OCI-LY7 (cell line): ENCODE measurements around the gene DNM2. TPM values are rescaled to one million over a fixed set of nuclear protein-coding genes. Genes with fewer than 3 reads are reported as not detected.
"Not testable (repeated sequence)": the region's sequence is repeated elsewhere in the genome, so short reads cannot be mapped to it uniquely, and the experiment has no call there.

Experiments used
- BruUV-seq: library from RNA; stranded (reverse); fragments of 400-500 nt; replicated peaks from 2 replicates; lab custom pipeline; 2021; lab: Mats Ljungman, UMichigan
- CTCF ChIA-PET: fragments of 300-600 bp; sonication (Branson Sonifier 250); formaldehyde crosslinking; loops from one replicate; lab custom pipeline; 2022; ENCODE audit warnings: antibody characterized with exemption; ENCODE audit not compliant: unreplicated experiment; lab: Charles Lee
- POLR2A ChIA-PET: fragments of 300-600 bp; sonication (Branson Sonifier 250); formaldehyde crosslinking; loops from one replicate; lab custom pipeline; 2022; ENCODE audit warnings: antibody characterized with exemption; lab: Charles Lee
- DNase-seq: peaks from one replicate; pipeline ENCODE4 v3.0.0-alpha.2; 2015; ENCODE audit warnings: low spot score
- H2AFZ ChIP-seq: fragments of 200-600 bp; sonication (generic), shearing (Covaris generic); 2 replicates; pipeline ENCODE4 v1.6.1; 2014; ENCODE audit warnings: mild to moderate bottlenecking, antibody characterized with exemption, low read length, moderate library complexity
- H3K27ac ChIP-seq: fragments of 200-600 bp; sonication (generic); 2 replicates; pipeline ENCODE4 v1.5.1; 2014; ENCODE audit warnings: mixed run types, low read depth, mild to moderate bottlenecking, moderate library complexity, low read length, inconsistent platforms; ENCODE audit not compliant: poor library complexity, severe bottlenecking
- H3K36me3 ChIP-seq: fragments of 200-600 bp; sonication (generic); 2 replicates; pipeline ENCODE4 v1.6.1; 2014; ENCODE audit warnings: mild to moderate bottlenecking, antibody characterized with exemption, low read length, moderate library complexity, mixed read lengths; ENCODE audit not compliant: insufficient read depth
- H3K4me1 ChIP-seq: fragments of 200-600 bp; sonication (generic); 2 replicates; pipeline ENCODE4 v1.5.1; 2014; ENCODE audit warnings: mild to moderate bottlenecking, low read length; ENCODE audit not compliant: insufficient read depth, poor library complexity, severe bottlenecking
- H3K4me2 ChIP-seq: fragments of 200-600 bp; sonication (generic); 2 replicates; pipeline ENCODE4 v1.6.1; 2014; ENCODE audit warnings: mild to moderate bottlenecking, low read length
- H3K4me3 ChIP-seq: fragments of 200-600 bp; sonication (generic); 2 replicates; pipeline ENCODE4 v1.5.1; 2014; ENCODE audit warnings: mild to moderate bottlenecking, low read depth, low read length; ENCODE audit not compliant: poor library complexity, severe bottlenecking
- H3K79me2 ChIP-seq: fragments of 200-600 bp; sonication (generic); 2 replicates; pipeline ENCODE4 v1.6.1; 2016; ENCODE audit warnings: low read depth, mild to moderate bottlenecking, low read length, moderate library complexity, mixed read lengths; ENCODE audit not compliant: insufficient read depth
- H3K9me2 ChIP-seq: fragments of 200-600 bp; sonication (generic); 2 replicates; pipeline ENCODE4 v1.6.1; 2016; ENCODE audit warnings: mild to moderate bottlenecking, low read length, mixed read lengths; ENCODE audit not compliant: insufficient read depth
- H3K9me3 ChIP-seq: fragments of 200-600 bp; sonication (generic); 2 replicates; pipeline ENCODE4 v1.6.1; 2014; ENCODE audit warnings: mild to moderate bottlenecking, mixed run types, low read length, mixed read lengths
- H4K20me1 ChIP-seq: fragments of 200-600 bp; sonication (generic); 2 replicates; pipeline ENCODE4 v1.6.1; 2014; ENCODE audit warnings: mild to moderate bottlenecking, antibody characterized with exemption, low read length, moderate library complexity, mixed read lengths; ENCODE audit not compliant: insufficient read depth
- EZH2phosphoT487 ChIP-seq: fragments of 200-600 bp; sonication (generic); IDR thresholded peaks from 2 replicates; pipeline ENCODE4 v1.6.1; 2018; ENCODE audit warnings: low read depth, borderline replicate concordance, mild to moderate bottlenecking, mixed run types, antibody characterized with exemption, low read length, moderate library complexity, mixed read lengths
- intact Hi-C: fragments of 100-400 bp; cut with micrococcal nuclease; formaldehyde crosslinking; loops from one replicate; pipeline ENCODE4 v1.10.0; 2022; ENCODE audit not compliant: unreplicated experiment
- total RNA-seq, 2 experiments: library from RNA; depleted of rRNA in 1 of 2; stranded (reverse); fragments of >200 nt in 1 of 2; shearing (Covaris generic) in 1 of 2; gene quantifications; 2 replicates each; pipeline ENCODE4 v1.2.3, GENCODE V29; 2014 to 2022
- TF ChIP-seq, protein P1 (sequence below): fragments of 200-600 bp; sonication (generic); conservative IDR thresholded peaks from 2 replicates; pipeline ENCODE4 v1.5.1; 2014; ENCODE audit warnings: mild to moderate bottlenecking, antibody characterized with exemption, low read length, moderate library complexity, mixed read lengths

Gene DNM2
- total RNA-seq, 2 experiments from 2014 or later: 139 to 165 TPM

DNA sequence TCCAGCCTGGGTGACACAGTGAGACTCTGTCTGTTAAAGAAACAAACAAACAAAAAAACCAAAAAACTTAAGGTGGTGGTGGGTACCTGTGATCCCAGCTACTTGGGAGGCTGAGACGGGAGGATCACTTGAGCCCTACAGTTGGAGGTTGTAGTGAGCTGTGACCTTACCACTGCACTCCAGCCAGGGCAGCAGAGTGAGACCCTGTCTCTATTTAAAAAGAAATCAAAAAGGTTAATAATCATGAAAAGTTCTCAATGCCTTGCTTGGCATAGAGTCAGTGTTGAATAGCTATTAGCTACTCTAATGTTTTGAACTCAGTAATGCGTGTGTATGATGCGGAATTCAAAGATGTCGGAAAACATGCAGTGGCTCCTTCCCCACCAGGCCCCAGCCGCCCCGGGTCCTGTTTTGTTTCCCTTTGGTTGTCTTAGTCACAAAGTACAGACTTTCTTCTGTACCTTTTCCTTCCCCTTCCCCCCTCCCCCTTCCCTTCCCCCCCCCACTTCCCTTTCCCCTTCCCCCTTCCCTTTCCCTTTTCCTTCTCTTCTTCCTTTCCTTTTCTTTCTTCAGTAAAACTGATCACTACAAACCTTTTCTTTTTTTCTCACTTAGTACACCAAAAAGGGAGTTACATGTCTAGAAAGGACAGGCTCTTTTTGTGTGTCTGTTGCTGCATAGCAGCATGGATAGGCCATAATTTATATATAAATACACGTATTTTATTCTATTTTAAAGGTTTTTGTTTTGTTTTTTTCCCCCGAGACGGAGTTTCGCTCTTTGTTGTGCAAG is 35.2 kb downstream of the DNM2 start:
- POLR2A ChIA-PET: no interaction called here

DNA sequence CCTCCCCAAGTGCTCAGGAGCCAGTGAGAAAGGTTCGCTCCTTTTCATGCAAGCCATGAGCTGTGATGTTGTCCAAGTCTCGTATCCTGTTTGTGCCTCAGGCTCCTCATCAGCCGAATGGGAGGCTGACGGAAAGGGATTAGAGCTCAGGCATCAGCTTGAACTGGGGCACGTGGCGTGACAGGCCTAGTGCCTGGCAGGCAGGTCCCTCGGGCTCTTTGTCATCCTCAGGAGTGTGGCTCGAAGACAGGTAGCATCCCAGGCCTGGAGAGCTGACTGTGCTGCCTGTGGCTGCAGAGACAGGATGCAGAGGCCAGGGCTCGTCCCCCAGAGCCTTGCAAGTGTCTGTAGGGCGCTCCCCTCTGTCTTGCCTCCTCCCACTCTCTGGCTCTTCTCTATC is 38.5 kb downstream of the DNM2 start:
- no peak overlapping the region for H2AFZ ChIP-seq
- H3K36me3 ChIP-seq: peaks cover 17% of the 10 kb centered on the region
- no peaks in the 10 kb centered on the region for H4K20me1 ChIP-seq
- ChIA-PET CTCF (no interaction called here), POLR2A (interaction anchor here (0.7 kb wide), 1 partner anchor 25 kb away, joined by 4 read pairs; no protein-coding TSS in a partner anchor)
- peaks cover 36% of the 10 kb centered on the region; the same call in 1 of the 2 replicates for H3K79me2 ChIP-seq
- no peaks in the 10 kb centered on the region for H3K9me3 ChIP-seq
- no TSS peak for BruUV-seq
- no peak for DNase-seq
- H3K4me1 ChIP-seq: peaks cover 35% of the 10 kb centered on the region
- H3K4me3 ChIP-seq: no peak overlapping the region
- no peak overlapping the region for H3K27ac ChIP-seq
- no peaks in the 10 kb centered on the region for H3K9me2 ChIP-seq
- intact Hi-C loops: no loop called here
- H3K4me2 ChIP-seq: no peak overlapping the region
- no peak for TF ChIP-seq EZH2phosphoT487
- TF ChIP-seq, protein P1, sequence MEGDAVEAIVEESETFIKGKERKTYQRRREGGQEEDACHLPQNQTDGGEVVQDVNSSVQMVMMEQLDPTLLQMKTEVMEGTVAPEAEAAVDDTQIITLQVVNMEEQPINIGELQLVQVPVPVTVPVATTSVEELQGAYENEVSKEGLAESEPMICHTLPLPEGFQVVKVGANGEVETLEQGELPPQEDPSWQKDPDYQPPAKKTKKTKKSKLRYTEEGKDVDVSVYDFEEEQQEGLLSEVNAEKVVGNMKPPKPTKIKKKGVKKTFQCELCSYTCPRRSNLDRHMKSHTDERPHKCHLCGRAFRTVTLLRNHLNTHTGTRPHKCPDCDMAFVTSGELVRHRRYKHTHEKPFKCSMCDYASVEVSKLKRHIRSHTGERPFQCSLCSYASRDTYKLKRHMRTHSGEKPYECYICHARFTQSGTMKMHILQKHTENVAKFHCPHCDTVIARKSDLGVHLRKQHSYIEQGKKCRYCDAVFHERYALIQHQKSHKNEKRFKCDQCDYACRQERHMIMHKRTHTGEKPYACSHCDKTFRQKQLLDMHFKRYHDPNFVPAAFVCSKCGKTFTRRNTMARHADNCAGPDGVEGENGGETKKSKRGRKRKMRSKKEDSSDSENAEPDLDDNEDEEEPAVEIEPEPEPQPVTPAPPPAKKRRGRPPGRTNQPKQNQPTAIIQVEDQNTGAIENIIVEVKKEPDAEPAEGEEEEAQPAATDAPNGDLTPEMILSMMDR: no peak

More for the DNA sequence above, 35.2 kb downstream of the DNM2 start:
- H3K9me3 ChIP-seq: no peaks in the 10 kb centered on the region
- peaks cover 8% of the 10 kb centered on the region for H3K4me1 ChIP-seq
- intact Hi-C loops: no loop called here
- H3K9me2 ChIP-seq: no peaks in the 10 kb centered on the region
- no peak overlapping the region for H3K27ac ChIP-seq
- H3K79me2 ChIP-seq: peaks cover 20% of the 10 kb centered on the region; the same call in 1 of the 2 replicates
- H3K4me2 ChIP-seq: no peak overlapping the region
- peaks cover 12% of the 10 kb centered on the region for H3K36me3 ChIP-seq
- BruUV-seq: no TSS peak
- no peak overlapping the region for H3K4me3 ChIP-seq
- H4K20me1 ChIP-seq: 0 out of 2 replicates have a peak, but pooled peaks cover 5% of the 10 kb centered on the region
- TF ChIP-seq EZH2phosphoT487: no peak
- TF ChIP-seq, protein P1: no peak
- CTCF ChIA-PET: no interaction called here
- H2AFZ ChIP-seq: no peak overlapping the region
- no peak for DNase-seq

DNA sequence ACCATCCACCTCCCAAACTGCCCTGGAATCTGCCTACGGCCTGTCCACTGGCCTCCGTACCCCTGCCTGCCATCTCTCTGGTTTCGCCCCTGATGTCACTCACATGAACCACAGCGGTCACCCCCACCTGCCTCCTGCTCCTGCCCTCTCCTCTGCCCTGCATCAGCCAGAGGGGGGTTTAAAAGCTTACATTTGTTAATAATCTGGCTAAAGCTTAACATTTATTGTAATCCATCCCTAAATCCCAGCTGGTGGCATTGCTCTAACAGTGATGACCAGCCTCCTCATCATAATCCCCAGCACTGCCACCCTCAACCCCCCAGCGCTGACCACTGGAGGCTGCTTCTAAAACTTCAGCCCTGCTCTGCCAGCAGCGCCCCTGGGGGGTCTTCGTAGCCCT is 38.9 kb downstream of the DNM2 start:
- Histone ChIP-seq H3K79me2 (peaks cover 36% of the 10 kb centered on the region; the same call in 1 of the 2 replicates), H2AFZ (no peak overlapping the region), H3K4me1 (peaks cover 39% of the 10 kb centered on the region), H3K36me3 (peaks cover 21% of the 10 kb centered on the region), H3K9me3 (no peaks in the 10 kb centered on the region), H3K4me3 (no peak overlapping the region), H3K9me2 (no peaks in the 10 kb centered on the region), H4K20me1 (no peaks in the 10 kb centered on the region), H3K27ac (no peak overlapping the region), H3K4me2 (no peak overlapping the region)
- intact Hi-C loops: no loop called here
- CTCF ChIA-PET: no interaction called here
- BruUV-seq: no TSS peak
- DNase-seq: no peak
- POLR2A ChIA-PET: interaction anchor here (0.7 kb wide), 2 partner anchors 17 to 25 kb away, joined by 3 to 4 read pairs; no protein-coding TSS in a partner anchor
- TF ChIP-seq, protein P1: no peak
- no peak for TF ChIP-seq EZH2phosphoT487

DNA sequence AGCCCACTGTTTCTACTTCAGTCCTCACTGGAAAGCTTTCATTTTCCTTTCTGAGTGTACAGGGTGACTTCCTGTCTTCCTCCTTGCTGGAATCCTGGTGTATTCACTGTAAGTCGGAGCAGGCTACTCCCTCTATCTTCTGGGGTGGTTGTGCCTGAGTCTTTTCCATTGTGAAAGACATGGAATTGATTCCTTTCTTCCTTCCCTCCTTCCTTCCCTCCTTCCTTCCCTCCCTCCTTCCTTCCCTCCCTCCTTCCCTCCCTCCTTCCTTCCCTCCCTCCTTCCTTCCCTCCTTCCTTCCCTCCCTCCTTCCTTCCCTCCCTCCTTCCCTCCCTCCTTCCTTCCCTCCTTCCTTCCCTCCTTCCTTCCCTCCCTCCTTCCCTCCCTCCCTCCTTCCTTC is 40.2 kb downstream of the DNM2 start:
- DNase-seq, CTCF ChIA-PET, H2AFZ ChIP-seq, BruUV-seq, H3K9me2 ChIP-seq, H3K4me3 ChIP-seq, H3K9me3 ChIP-seq, H4K20me1 ChIP-seq, H3K4me2 ChIP-seq, H3K27ac ChIP-seq: not testable (repeated sequence)
- intact Hi-C loops: loop anchor here (2.0 kb wide), 1 partner anchor 27 kb away; no protein-coding TSS in a partner anchor
- Histone ChIP-seq H3K79me2 (peaks cover 40% of the 10 kb centered on the region; the same call in 1 of the 2 replicates), H3K4me1 (peaks cover 42% of the 10 kb centered on the region), H3K36me3 (peaks cover 32% of the 10 kb centered on the region)
- POLR2A ChIA-PET: interaction anchor here (0.6 kb wide), 1 partner anchor 9 kb away, joined by 7 read pairs; no protein-coding TSS in a partner anchor
